IPS-18a (cell line): ENCODE measurements around the gene CX3CL1.

Experiments
- H3K27ac ChIP-seq: one replicate; pipeline ENCODE4 v1.5.1; 2013; ENCODE audit warnings: low read length
- H3K27me3 ChIP-seq: one replicate; pipeline ENCODE4 v1.6.1; 2013; ENCODE audit warnings: mild to moderate bottlenecking, low read length; ENCODE audit not compliant: control insufficient read depth, insufficient read depth
- H3K36me3 ChIP-seq: one replicate; pipeline ENCODE4 v1.6.1; 2013; ENCODE audit warnings: low read depth, low read length; ENCODE audit not compliant: control insufficient read depth
- H3K4me1 ChIP-seq: one replicate; pipeline ENCODE4 v1.6.1; 2013; ENCODE audit warnings: low read depth, low read length; ENCODE audit not compliant: control insufficient read depth
- H3K4me3 ChIP-seq: one replicate; pipeline ENCODE4 v1.5.1; 2013; ENCODE audit warnings: low read length
- H3K9ac ChIP-seq: one replicate; pipeline ENCODE4 v1.6.1; 2013; ENCODE audit warnings: mild to moderate bottlenecking, low read length, moderate library complexity
- H3K9me3 ChIP-seq: one replicate; pipeline ENCODE4 v1.6.1; 2013; ENCODE audit warnings: low read depth, low read length; ENCODE audit not compliant: control insufficient read depth

CX3CL1 gene

DNA sequence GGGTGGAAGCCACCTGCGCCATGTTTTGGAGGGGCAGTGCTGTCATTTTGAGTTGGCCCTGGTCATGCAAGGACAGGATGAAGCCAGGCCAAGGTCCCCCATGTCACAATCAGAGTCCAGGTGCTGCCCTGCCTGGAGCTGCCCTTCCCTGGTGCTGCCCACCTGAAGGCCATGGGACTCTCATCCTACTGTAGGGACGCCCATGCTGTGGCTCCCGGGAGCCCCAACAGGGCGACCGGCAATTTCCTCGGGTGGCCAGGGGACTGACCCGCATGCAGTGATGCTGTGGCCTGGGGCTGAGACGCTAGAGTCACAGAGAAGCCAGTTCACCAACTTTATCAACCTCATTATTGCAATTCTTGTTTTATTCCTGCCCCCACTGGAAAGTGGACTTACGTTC, 40.3 kb downstream of the CX3CL1 start:
- no peak overlapping the region for H3K9ac ChIP-seq
- H3K27ac ChIP-seq = no peak overlapping the region
- H3K36me3 ChIP-seq = no peaks in the 10 kb centered on the region
- H3K9me3 ChIP-seq = no peaks in the 10 kb centered on the region
- no peaks in the 10 kb centered on the region for H3K27me3 ChIP-seq
- peaks cover 3% of the 10 kb centered on the region for H3K4me1 ChIP-seq
- no peak overlapping the region for H3K4me3 ChIP-seq

DNA sequence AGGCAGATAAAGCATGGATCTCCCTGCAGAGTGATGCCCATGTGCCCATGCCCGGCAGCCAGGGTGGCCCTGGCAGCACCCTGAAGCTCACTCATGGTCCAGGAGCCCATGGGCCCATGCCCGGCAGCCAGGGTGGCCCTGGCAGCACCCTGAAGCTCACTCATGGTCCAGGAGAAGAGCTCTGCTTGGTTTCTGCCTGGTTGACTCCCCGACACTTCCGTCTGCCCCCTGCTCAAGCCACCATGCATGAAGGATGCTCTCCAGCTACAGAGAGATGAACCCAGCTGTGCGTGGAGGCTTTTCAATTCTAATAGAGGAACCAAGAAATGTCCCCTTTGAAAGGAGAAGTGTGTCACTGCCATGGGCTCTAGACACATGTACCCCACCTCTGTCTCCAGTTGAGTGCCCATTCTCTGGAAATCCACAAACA, 41.0 kb downstream of the CX3CL1 start:
- no peak overlapping the region for H3K9ac ChIP-seq
- H3K27me3 ChIP-seq = no peaks in the 10 kb centered on the region

DNA sequence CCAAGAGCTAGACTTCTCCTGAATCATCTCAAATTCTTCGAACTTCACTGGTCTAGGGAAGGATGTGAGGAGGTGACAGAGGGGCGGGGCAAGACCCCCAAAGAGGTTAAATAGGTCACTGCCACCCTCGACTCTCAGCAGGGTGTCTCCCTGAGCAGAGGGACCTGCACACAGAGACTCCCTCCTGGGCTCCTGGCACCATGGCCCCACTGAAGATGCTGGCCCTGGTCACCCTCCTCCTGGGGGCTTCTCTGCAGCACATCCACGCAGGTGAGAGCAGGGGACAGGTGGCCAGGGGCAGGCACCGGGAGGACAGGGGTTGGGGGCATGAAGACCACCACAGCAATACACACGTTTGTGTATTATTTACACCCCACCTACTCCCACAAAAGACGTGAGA, 41.4 kb downstream of the CX3CL1 start:
- Histone ChIP-seq H3K4me1 (peaks cover 6% of the 10 kb centered on the region), H3K27ac (no peak overlapping the region), H3K9me3 (no peaks in the 10 kb centered on the region), H3K9ac (no peak overlapping the region), H3K36me3 (no peaks in the 10 kb centered on the region), H3K4me3 (no peak overlapping the region), H3K27me3 (no peaks in the 10 kb centered on the region)

More for the DNA sequence above, 41.0 kb downstream of the CX3CL1 start:
- H3K4me3 ChIP-seq = no peak overlapping the region
- peaks cover 3% of the 10 kb centered on the region for H3K4me1 ChIP-seq
- H3K27ac ChIP-seq = no peak overlapping the region
- no peaks in the 10 kb centered on the region for H3K36me3 ChIP-seq
- no peaks in the 10 kb centered on the region for H3K9me3 ChIP-seq

DNA sequence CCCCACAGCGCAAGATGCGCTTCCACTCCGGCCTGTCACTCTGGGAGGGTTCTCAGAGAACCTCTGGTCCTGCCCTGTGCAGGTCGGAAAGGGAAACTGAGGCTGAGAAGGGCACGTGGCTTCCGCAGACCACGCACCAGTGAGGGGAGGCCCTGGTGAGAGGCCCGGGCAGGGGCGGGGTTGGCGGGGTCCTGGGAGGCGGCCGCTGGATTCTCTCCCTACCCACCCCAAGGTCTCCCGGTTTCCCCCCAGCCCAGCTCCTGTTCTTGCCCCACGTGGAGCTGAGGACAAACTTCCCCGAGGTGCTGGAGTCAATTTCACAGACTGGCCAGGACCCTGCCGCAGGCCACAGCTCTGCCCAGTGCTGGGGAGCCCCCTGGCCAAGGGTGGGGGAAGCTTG, 43.8 kb downstream of the CX3CL1 start:
- Histone ChIP-seq H3K36me3 (no peaks in the 10 kb centered on the region), H3K9me3 (no peaks in the 10 kb centered on the region), H3K27ac (no peak overlapping the region), H3K4me3 (no peak overlapping the region), H3K9ac (peak overlapping the region; percentile 77), H3K27me3 (no peaks in the 10 kb centered on the region), H3K4me1 (peaks cover 11% of the 10 kb centered on the region)

DNA sequence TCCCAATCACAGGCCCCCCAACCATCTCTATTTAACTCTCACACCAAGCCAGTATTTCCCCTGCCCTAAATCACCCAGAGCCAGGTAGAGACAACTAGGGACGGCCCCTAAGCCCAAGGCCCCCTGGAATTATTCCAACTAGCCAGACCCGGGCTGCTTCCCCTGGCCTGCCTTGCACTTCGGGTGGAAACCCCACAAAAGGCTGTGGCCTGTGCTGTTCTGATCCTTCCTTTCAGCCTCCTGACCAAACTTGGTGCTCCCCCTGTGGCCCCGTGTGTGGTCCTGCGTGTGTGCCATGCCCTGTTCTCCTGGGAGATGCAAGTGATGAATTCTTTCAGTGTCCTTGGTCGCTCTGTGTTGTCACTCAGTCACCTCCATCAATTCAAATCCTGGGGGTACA, 47.2 kb downstream of the CX3CL1 start:
- Histone ChIP-seq H3K9ac (no peak overlapping the region), H3K36me3 (no peaks in the 10 kb centered on the region), H3K4me3 (no peak overlapping the region), H3K27ac (no peak overlapping the region), H3K9me3 (no peaks in the 10 kb centered on the region), H3K27me3 (no peaks in the 10 kb centered on the region), H3K4me1 (peaks cover 11% of the 10 kb centered on the region)

DNA sequence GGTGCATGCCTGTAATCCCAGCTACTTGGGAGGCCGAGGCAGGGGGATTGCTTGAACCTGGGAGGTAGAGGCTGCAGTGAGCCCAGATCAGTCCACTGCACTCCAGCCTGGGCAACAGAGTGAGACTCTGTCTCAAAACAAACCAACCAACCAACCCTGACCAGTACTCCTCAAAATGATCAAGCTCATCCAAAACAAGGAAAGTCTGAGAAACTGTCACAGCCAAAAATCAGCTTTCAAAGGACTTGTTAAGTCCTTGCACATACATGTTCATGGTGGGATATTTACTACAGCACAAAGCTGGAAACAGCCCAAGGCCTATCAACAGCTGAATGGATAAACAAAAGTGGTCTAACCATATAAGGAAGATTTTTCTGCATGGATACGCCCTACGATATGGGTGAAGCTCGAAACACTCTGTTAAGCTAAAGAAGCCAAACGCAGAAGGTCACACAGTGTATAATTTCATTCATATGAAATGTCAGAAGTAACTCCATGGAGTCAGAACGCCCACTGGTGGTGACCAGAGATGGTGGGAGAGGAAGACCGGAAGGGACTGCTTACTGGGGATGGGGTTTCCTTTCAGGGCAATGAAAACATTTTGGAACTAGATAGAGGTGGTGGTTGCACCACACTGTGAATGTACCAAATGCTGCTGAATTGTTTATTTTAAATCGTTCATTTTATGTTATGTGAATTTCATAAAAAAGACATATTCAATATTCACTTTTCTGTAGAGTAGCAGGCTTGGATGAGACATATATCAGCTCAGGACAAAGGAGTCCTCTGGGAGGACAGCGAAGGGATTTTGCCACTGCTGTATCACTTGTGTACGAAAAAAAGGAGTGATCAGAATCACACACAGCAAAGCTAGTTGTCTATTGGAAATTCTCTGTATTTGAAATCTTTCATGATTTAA, 50.0 kb downstream of the CX3CL1 start:
- H3K9ac ChIP-seq = no peak overlapping the region
- no peaks in the 10 kb centered on the region for H3K9me3 ChIP-seq
- no peak overlapping the region for H3K27ac ChIP-seq
- H3K4me3 ChIP-seq = no peak overlapping the region
- H3K27me3 ChIP-seq = no peaks in the 10 kb centered on the region
- peaks cover 2% of the 10 kb centered on the region for H3K36me3 ChIP-seq
- H3K4me1 ChIP-seq = peaks cover 8% of the 10 kb centered on the region

DNA sequence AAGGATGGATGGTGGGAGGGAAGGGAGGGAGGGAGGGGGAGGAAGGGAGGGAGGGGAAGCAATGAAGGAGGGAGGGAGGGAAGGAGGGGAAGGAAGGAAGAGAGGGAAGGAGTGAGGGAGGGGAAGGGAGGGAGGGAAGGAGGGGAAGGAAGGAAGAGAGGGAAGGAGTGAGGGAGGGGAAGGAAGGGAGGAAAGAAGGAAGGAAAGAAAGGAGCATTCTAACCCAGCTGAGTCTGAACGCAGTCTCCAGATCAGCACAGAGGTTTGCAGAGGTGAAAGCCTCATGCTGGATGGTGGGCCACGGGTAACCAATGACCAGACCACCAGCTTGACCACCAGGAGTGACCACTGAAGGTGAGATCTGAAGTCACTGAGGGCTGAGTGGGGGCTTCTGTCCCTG, 50.9 kb downstream of the CX3CL1 start:
- Histone ChIP-seq H3K4me3 (no peak overlapping the region), H3K9me3 (no peaks in the 10 kb centered on the region), H3K36me3 (peaks cover 3% of the 10 kb centered on the region), H3K9ac (no peak overlapping the region), H3K27ac (no peak overlapping the region), H3K27me3 (no peaks in the 10 kb centered on the region), H3K4me1 (peaks cover 8% of the 10 kb centered on the region)

DNA sequence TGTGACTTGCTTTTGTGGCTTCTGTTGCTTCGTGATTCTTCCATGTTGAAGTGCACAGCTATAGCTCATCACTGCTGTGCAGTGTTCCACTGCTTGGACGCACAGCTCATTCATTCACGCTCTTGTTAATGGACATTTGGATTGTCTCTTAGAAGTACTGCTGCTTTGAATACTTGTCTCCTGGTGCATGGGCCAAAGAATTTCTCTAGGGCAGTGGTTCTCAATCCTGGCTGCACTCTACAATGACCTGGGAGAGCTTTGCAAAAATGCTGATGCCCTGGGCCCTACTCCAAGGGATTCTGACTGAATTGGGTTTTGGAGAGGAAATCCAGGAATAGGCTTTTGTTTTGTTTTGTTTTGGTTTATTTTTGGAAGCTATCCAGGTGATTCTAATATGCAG, 52.3 kb downstream of the CX3CL1 start:
- Histone ChIP-seq H3K9ac (no peak overlapping the region), H3K36me3 (peaks cover 14% of the 10 kb centered on the region), H3K9me3 (no peaks in the 10 kb centered on the region), H3K4me3 (no peak overlapping the region), H3K4me1 (no peaks in the 10 kb centered on the region), H3K27ac (no peak overlapping the region), H3K27me3 (no peaks in the 10 kb centered on the region)

DNA sequence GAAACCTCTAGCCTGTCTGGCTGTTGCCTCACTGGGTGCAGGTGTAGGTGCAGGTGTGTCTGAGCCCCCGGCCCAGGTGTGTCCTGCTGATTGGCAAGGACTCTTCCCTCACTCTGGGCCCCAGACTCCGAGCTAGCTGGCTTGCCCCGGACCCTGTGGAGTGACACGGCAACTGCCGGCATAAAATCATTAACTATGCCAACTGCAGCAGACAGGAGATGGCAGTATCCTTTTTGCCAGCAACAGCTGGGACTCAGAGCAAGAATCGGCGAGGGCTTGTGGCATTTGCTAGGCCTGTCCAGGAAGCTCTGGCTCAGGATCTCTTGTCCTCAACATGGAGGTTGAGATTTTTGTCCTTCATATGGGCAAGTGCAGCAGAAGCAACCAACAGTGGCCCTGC, 54.1 kb downstream of the CX3CL1 start:
- no peaks in the 10 kb centered on the region for H3K4me1 ChIP-seq
- no peak overlapping the region for H3K9ac ChIP-seq
- peaks cover 30% of the 10 kb centered on the region for H3K36me3 ChIP-seq
- H3K27ac ChIP-seq = no peak overlapping the region
- H3K4me3 ChIP-seq = no peak overlapping the region
- H3K27me3 ChIP-seq = no peaks in the 10 kb centered on the region
- H3K9me3 ChIP-seq = no peaks in the 10 kb centered on the region

DNA sequence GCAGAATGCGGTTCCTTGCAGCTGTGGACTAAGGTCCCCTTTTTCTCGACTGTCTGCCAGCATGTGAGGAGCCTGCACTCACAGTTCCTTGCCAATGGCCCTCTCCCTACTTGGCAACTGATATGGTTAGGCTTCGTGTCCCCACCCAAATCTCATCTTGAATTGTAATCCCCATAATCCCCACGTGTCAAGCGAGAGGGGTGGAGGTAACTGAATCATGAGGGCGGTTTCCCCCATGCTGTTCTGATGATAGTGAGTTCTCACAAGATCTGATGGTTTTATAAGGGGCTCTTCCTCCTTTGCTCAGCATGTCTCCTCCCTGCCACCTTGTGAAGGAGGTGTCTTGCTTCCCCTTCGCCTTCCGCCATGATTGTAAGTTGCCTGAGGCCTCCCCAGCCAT, 55.0 kb downstream of the CX3CL1 start:
- peaks cover 39% of the 10 kb centered on the region for H3K36me3 ChIP-seq

DNA sequence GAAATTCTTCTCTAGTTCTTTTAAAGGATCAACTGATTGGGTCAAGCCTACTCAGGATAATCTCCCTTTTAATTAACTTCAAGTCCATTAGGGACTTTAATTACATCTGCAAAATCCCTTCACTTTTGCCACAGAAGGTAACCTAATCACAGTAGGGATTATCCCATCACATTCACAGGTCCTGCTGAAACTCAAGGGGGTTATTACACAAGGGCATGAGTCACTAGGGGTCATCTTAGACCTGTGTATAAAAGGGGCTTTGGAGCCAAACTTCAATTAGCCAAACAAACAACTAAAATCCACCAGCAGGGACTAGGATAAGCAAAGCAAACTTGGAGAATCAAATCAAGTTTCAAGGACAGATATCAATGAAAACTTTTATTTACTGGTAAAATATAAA, 55.5 kb downstream of the CX3CL1 start:
- Histone ChIP-seq H3K9ac (no peak overlapping the region), H3K27me3 (no peaks in the 10 kb centered on the region), H3K4me3 (no peak overlapping the region), H3K27ac (no peak overlapping the region), H3K9me3 (no peaks in the 10 kb centered on the region), H3K4me1 (no peaks in the 10 kb centered on the region), H3K36me3 (peaks cover 45% of the 10 kb centered on the region)

More for the DNA sequence above, 55.0 kb downstream of the CX3CL1 start:
- no peak overlapping the region for H3K4me3 ChIP-seq
- no peak overlapping the region for H3K9ac ChIP-seq
- H3K27me3 ChIP-seq = no peaks in the 10 kb centered on the region
- no peaks in the 10 kb centered on the region for H3K9me3 ChIP-seq
- no peak overlapping the region for H3K27ac ChIP-seq
- no peaks in the 10 kb centered on the region for H3K4me1 ChIP-seq

DNA sequence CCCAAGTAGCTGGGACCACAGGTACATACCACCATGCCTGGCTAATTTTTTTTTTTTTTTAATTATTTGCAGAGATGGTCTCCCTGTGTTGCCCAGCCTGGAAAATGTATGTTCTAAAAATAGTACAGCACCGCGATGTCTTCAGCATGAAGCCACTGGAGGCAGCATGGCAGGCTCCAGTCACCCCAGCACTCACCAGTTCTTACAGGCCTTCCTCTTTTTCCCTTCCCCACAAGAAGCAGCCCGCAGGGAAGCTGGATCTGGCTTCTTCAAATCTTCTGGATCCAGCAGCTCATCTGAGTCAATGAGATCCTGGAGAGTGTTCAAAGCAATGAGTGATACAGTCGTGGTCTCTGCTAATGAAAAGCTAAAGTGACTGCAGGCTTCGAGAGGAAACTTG, 58.7 kb downstream of the CX3CL1 start:
- Histone ChIP-seq H3K4me3 (no peak overlapping the region), H3K27me3 (no peaks in the 10 kb centered on the region), H3K36me3 (peaks cover 75% of the 10 kb centered on the region), H3K9ac (no peak overlapping the region), H3K27ac (no peak overlapping the region), H3K4me1 (no peaks in the 10 kb centered on the region), H3K9me3 (no peaks in the 10 kb centered on the region)
